Bronchial epithelial cell (primary cell): ENCODE data around the gene SHISA6. TPM values are rescaled to one million over a fixed set of nuclear protein-coding genes. Genes with fewer than 3 reads are reported as not detected.

Source experiments
- DNase-seq: peaks from one replicate; pipeline ENCODE4 v3.0.0-alpha.2; 2010; ENCODE audit warnings: low read depth
- FAIRE-seq: peaks from 2 replicates; lab custom pipeline; 2011; peaks lifted over from hg19 to GRCh38; lab: Jason Lieb, UNC
- H3K27me3 ChIP-seq: 2 replicates; pipeline ENCODE4 v1.5.1; 2011; ENCODE audit warnings: low read length; ENCODE audit not compliant: control insufficient read depth, insufficient read depth
- H3K36me3 ChIP-seq: 2 replicates; pipeline ENCODE4 v1.5.1; 2011; ENCODE audit warnings: low read length; ENCODE audit not compliant: control insufficient read depth, insufficient read depth
- H3K4me3 ChIP-seq: 2 replicates; pipeline ENCODE4 v1.5.1; 2011; ENCODE audit warnings: mild to moderate bottlenecking, low read depth, low read length, control low read depth
- total RNA-seq: library from RNA; depleted of rRNA; stranded (reverse); fragments of >200 nt; gene quantifications from 2 replicates; pipeline ENCODE4 v1.2.1, GENCODE V29; 2014
- TF ChIP-seq, protein P1 (sequence below): IDR thresholded peaks from 2 replicates; pipeline ENCODE4 v1.5.1; 2011; ENCODE audit warnings: mild to moderate bottlenecking, moderate library complexity, low read length, control low read depth, inconsistent platforms; ENCODE audit not compliant: insufficient read depth, severe bottlenecking

The SHISA6 gene
- total RNA-seq, 1 donor from 2014 or later, result not detected

DNA sequence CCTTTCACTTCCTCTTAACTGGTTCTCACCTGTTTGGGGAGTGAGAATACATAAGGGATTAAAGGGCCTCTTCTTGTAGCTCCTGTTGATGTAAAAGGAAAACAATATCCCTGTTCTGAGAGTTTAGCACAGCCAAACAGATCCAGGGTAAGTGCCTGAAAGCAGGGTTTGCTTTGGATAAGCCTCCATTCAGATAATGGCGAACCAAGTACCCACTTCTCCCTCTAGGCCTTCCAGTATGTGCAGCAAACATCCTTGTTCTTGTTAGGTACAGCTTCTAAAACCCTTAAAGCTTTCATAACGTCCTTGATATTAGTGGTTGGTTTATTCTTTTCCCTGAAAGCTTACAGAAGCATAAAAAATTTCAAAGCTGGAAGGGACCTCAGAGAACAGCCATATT lies 226.6 kb downstream of the SHISA6 start:
- TF ChIP-seq, protein P1, sequence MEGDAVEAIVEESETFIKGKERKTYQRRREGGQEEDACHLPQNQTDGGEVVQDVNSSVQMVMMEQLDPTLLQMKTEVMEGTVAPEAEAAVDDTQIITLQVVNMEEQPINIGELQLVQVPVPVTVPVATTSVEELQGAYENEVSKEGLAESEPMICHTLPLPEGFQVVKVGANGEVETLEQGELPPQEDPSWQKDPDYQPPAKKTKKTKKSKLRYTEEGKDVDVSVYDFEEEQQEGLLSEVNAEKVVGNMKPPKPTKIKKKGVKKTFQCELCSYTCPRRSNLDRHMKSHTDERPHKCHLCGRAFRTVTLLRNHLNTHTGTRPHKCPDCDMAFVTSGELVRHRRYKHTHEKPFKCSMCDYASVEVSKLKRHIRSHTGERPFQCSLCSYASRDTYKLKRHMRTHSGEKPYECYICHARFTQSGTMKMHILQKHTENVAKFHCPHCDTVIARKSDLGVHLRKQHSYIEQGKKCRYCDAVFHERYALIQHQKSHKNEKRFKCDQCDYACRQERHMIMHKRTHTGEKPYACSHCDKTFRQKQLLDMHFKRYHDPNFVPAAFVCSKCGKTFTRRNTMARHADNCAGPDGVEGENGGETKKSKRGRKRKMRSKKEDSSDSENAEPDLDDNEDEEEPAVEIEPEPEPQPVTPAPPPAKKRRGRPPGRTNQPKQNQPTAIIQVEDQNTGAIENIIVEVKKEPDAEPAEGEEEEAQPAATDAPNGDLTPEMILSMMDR, result no peak
- DNase-seq, result no peak
- no peaks in the 10 kb centered on the region for H3K36me3 ChIP-seq
- no peaks in the 10 kb centered on the region for H3K27me3 ChIP-seq
- H3K4me3 ChIP-seq, result no peak overlapping the region
- FAIRE-seq, result no peak

GRCh38 chr17:11485336-11486100 lies 244.5 kb downstream of the SHISA6 start:
- no peaks in the 10 kb centered on the region for H3K27me3 ChIP-seq
- no peak for FAIRE-seq
- no peak overlapping the region for H3K4me3 ChIP-seq
- H3K36me3 ChIP-seq, result no peaks in the 10 kb centered on the region
- TF ChIP-seq, protein P1, result no peak
- DNase-seq, result no peak

DNA sequence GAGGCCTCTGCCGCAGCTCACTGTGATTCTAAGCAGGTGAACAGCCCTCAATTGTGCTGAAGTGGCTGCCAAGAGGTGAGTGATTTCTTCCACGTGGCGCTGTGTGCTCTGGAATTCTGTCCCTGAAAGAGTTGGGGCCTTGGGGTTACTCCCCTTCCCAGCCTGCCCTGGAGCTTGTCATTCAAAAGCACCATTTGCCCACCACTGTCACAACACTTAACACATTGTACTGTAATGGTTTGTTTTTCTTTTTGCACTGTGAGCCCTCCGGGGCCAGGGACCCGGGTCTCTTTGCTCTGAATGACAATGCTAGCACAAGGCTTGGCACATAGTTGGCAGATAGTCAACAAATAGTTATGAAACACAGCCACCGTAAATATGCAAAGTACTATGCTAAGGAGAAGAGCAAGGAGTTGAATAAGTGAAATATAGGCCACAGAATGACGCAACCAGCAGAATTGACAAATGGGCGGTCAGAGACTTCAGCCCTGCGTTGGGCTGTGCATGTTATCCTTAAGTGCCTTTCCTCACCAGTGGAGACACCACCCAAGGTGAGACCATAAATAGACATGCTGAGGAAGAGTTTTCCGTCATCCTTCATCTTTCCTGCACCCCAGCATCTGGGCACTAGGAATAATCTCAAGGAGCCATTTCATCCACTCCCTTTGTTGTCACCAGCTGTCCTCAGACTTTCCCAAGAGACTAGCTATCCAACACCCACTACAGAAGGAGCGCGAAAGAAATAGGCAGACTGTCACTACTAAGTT lies 245.3 kb downstream of the SHISA6 start:
- FAIRE-seq (no peak), DNase-seq (no peak)
- Histone ChIP-seq H3K4me3 (no peak overlapping the region), H3K27me3 (no peaks in the 10 kb centered on the region), H3K36me3 (no peaks in the 10 kb centered on the region)
- TF ChIP-seq, protein P1, result no peak

- no peak for FAIRE-seq
Measured at GRCh38 chr17:11486868-11487310, 245.9 kb downstream of the SHISA6 start.

DNA sequence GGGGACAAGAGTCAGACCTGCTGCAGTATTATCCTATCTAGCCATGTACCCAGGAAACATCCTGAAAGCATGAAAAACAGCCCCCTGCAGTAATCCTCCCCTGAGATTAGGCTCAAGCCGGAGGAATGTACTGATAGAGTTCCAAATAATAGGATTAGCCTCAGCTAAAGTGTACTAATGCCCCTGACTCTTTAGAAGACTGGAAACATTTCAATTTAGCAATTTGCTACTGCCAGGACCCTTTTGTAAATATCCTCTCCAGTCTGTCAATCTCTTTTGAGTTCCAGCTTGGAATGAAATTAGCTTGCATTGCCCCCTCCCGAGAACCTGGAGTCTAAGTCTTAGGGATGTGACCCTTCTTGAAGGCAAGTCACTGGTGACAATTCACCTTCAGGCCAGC lies 246.5 kb downstream of the SHISA6 start:
- no peaks in the 10 kb centered on the region for H3K36me3 ChIP-seq
- no peaks in the 10 kb centered on the region for H3K27me3 ChIP-seq
- TF ChIP-seq, protein P1, result no peak
- no peak overlapping the region for H3K4me3 ChIP-seq
- no peak for FAIRE-seq
- no peak for DNase-seq

More at GRCh38 chr17:11486868-11487310, 245.9 kb downstream of the SHISA6 start:
- TF ChIP-seq, protein P1, result no peak
- Histone ChIP-seq H3K27me3 (no peaks in the 10 kb centered on the region), H3K36me3 (no peaks in the 10 kb centered on the region), H3K4me3 (no peak overlapping the region)
- no peak for DNase-seq
